ENCODE measurements around the gene MYO1B.
A peak's percentile ranks its signal among the peaks of the same experiment; 100 is the strongest.

The MYO1B gene

GRCh38 chr2:191298306-191298705, 53.1 kb downstream of the MYO1B start:
- no peak for DNase-seq (ENCODE audit: low spot score)

DNA sequence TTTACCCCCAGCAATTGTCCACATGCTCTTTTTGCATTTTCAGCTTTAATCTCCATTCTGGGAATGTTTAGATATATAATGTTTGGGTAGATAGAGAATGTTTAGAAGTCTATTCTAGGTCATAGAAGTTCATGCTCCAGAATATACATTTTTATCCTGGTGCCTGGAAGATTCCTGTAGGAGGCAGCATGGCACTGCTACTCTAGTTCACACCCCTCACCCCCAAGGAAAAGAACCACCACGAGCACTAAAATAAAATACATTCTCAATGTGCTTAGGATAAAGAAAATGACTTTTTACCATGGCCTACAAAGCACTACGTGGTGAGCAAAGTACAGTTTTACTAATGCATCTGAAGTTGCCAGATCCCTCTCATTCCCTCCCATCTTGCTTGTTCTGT, 53.8 kb downstream of the MYO1B start:
- no peak for DNase-seq (ENCODE audit: low spot score)

GRCh38 chr2:191299866-191300265, 54.7 kb downstream of the MYO1B start:
- no peak for DNase-seq (ENCODE audit: low spot score)

GRCh38 chr2:191301971-191302370, 56.8 kb downstream of the MYO1B start:
- no peak for DNase-seq (ENCODE audit: low spot score)

DNA sequence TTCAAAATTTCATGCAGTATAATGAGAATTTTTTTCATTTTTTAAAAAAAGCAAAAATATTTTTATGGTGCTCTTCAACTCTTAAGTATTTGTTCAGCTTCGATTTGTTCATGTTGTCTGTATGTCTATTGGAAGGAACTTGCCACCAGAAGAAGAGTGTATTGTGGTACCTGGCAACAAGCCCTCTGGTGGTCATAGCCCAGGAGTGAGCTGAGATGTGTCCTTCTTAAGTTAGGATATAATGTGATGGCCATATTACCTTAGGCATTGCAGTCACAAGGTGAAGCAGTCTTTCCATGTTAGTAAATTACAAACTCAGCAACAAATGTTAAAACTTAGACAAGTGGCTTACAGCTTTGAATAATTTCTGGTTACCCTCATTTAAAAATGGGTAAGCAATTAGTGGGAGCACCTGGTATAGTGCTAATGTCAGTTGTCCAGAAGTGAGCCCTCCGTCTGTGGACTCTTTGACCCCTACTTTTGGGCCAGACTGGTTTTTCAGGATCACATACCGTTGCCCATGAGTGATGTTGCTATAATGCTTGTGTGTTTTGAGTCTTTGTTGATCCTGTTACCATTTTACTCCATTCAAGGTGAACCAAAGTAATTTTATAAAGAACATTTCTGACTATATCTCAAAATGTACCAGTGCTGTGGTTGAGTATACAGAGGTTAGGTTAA, 57.4 kb downstream of the MYO1B start:
- DNase-seq (ENCODE audit: low spot score), result peak; percentile 16

- no peak for DNase-seq (ENCODE audit: low spot score)
Measured at GRCh38 chr2:191303140-191304005, 58.2 kb downstream of the MYO1B start.

DNA sequence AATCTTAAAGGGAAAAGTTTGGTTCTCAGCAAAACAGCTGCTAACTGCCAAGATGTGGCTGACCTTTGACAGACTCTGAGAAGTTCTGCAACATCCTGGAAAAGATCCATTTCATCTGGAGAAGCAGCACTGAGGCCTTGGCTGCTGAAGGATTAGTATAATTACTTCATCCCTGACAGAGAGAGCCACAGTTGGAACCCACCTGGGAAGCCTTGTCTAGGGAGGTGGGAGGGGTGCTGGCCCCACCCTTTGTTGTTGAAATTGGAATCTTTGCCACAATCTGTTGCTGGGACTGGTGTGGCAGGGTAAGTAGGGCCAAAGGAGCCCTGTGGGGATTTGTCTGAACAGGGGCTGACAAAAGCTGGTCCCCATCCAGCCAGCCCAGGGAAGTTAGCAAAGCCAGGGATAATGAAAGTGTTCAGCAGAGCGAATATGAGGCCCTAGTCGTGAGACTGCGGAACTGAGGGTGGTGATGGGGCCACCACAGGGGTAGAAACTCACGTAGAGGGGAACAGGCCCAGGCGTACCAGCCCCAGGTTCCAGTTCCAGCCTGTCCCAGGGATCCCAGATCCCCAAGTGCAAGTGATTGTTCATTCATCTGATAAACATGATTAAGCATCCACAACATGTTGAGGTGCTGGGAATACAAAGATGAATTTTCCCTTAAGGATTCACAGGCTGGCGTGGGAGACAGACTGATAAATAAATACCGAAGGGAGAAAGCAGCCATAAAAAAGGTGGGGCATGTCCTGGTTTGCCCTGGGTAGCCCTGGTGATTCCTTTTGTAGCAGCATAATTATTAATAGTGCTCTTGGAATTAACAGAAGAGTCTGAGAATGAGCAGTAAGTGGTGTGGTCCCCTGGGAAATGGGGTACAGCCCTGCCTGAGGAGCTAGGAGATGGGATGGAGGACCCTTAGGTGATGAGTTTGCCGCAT, 60.0 kb downstream of the MYO1B start:
- no peak for DNase-seq (ENCODE audit: low spot score)

GRCh38 chr2:191308026-191308425, 62.8 kb downstream of the MYO1B start:
- DNase-seq (ENCODE audit: low spot score), result no peak

DNA sequence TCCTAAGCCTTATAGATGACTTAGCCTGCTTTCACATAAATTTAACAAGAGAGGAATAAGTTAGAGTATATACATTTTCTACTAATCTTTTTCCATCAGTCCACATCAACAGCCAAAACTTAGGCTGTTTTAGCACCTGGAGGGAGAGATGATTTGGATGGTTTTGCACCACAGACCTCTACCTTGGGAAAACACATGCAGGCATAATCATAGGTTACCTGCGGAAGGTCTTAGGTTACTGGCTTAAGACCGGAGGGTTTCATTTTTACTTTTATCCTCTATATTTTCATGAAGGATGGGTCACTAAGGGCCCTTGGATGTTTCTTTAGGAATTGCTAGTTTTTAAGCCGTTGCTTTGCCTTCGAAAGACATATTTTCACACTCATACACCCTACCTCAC, 66.0 kb downstream of the MYO1B start:
- DNase-seq (ENCODE audit: low spot score), result no peak

GRCh38 chr2:191311627-191312026, 66.4 kb downstream of the MYO1B start:
- DNase-seq (ENCODE audit: low spot score), result peak; percentile 66

DNA sequence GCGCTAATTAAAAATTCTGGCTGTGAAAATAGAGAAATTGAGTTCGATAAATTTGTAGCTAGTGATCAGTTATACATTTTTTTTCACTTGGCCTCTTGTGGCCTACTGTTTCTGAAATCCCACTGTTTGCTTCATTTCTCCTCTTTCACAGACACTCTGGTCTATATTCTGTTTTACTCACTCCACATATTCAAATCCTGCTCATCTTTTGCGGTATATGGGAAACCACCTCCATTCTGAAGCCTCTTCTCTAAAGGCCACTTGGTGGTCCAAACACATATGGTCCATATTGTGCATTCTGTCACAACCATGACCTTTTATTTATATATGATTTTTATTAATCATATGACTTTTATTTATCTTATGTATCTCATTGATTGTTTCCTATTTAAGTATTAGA, 67.0 kb downstream of the MYO1B start:
- DNase-seq (ENCODE audit: low spot score), result no peak

DNA sequence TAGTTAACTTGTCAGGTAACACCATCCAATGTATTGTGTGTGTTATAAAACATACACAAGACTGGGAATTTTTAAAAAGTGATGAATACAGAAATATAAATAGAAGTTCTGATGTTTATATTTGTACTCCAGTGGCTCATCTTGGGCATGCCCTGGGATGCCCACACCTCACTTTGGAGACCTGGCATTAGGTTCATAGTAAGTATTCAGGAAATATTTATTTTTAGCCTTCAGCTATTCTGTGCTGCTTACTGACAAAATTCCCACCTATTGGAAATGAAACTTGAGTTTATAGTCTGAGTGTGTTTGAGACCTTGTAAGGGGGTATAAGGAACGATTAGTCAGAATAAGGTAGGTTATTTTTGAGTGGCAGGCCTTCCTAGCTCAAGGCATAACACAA, 67.5 kb downstream of the MYO1B start:
- DNase-seq (ENCODE audit: low spot score), result no peak

GRCh38 chr2:191314697-191315364, 69.6 kb downstream of the MYO1B start:
- DNase-seq (ENCODE audit: low spot score), result no peak

GRCh38 chr2:191315365-191315752, 70.2 kb downstream of the MYO1B start:
- DNase-seq (ENCODE audit: low spot score), result no peak

GRCh38 chr2:191316246-191316994, 71.2 kb downstream of the MYO1B start:
- DNase-seq (ENCODE audit: low spot score), result no peak

DNA sequence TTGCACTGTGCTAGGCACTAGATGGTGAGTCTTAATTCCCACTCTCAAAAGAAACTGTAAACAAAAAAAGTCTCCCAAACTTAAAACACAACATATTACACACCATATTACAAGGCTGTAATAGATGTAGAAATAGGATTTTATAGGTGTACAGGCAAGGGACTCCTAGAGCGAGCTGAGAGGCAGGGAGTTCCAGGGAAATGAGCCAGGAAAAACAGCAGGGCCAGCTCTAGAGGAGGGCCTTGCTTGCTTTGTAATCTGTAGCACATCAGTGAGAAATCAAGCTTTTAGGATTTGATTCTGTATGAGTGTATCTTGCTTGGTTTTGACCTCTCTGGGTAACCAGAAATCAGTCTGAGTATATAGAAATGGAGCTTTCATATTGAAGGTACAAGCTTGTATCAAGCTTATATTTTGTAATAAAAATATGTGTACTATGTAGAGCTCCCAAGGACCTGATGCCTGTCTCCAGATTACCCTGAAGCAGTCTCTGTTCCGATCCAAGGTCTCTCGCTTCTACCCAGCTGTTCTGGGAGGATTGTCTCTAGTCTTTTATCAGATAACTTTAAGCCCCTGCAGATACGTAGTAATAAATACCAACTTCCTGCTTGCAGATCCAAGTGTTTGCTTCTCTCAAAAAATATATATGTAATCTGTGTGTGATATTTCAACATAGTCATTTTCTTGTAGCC, 73.0 kb downstream of the MYO1B start:
- DNase-seq (ENCODE audit: low spot score), result no peak

DNA sequence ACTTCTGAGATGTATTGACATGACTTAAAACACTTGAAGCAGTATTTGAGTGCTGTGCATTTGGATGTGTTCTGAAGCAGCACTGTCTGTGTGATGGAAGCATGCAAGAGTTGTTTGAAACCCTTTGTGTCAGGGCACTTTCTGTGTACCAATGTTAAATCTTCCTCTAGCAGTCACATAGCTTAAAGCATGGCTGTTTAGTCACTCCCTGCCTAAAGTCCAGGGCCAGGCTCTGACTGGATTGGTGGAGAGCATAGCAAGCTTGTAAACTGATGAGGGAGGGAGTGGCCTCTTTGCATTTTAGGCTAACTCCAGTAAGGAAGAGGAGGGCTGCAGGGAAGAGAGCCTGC, 73.5 kb downstream of the MYO1B start:
- DNase-seq (ENCODE audit: low spot score), result peak; percentile 42

- DNase-seq (ENCODE audit: low spot score), result peak; percentile 69
Measured at GRCh38 chr2:191319186-191319585, 74.0 kb downstream of the MYO1B start.

GRCh38 chr2:191320881-191321280, 75.7 kb downstream of the MYO1B start:
- DNase-seq (ENCODE audit: low spot score), result no peak

- DNase-seq (ENCODE audit: low spot score), result peak; percentile 15
Measured at GRCh38 chr2:191321861-191322662, 76.9 kb downstream of the MYO1B start.

All from RKO (cell line).